ENCODE data around the gene PRAMEF25.
"Not testable (repeated sequence)": the region's sequence is repeated elsewhere in the genome, so short reads cannot be mapped to it uniquely, and the experiment has no call there.

Gene PRAMEF25

DNA sequence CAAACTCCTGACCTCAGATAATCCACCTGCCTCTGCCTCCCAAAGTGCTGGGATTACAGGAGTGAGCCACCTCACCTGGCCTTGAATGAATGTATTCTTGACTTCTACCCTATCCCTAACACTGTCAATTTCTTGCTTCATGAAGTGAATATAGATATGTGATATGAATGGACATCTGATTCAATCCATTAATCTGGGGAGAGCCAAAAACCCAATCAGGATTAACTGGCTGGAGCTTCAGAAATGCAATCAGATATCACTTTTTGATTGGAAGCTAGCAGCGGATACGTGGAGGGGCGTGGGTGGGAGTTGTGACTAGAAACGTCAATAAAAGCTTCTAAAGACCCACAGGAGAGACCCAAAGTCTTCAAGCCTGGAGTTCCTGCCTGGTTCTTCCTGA lies at the start of gene PRAMEF25:
Gene PRAMEF25 (plus strand): TSS at position 301 of the 400 bp plus-strand sequence. CDS start 2,920 bp downstream, outside the sequence.
- in situ Hi-C loops (cut with MboI; ENCODE audit: low pct_unique_long_range_greater_than_20kb, low sequenced_read_pairs); DNase-seq: not testable (repeated sequence)

DNA sequence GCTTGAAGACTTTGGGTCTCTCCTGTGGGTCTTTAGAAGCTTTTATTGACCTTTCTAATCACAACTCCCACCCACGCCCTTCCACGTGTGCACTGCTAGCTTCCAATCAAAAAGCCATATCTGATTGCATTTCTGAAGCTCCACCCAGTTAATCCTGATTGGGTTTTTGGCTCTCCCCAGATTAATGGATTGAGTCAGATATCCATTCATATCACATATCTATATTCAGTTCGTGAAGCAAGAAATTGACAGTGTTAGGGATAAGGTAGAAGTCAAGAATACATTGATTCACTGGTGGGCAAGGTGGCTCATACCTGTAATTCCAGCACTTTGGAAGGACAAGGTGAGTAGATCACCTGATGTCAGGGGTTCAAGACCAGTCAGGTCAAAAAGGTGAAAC lies 14.1 kb upstream of the PRAMEF25 start, which contains the start of gene PRAMEF27:
Gene PRAMEF27 (minus strand): TSS at position 101 of the 400 bp plus-strand sequence. CDS start 2,916 bp downstream, outside the sequence.
- in situ Hi-C loops (cut with MboI; ENCODE audit: low pct_unique_long_range_greater_than_20kb, low sequenced_read_pairs); DNase-seq: not testable (repeated sequence)

DNA sequence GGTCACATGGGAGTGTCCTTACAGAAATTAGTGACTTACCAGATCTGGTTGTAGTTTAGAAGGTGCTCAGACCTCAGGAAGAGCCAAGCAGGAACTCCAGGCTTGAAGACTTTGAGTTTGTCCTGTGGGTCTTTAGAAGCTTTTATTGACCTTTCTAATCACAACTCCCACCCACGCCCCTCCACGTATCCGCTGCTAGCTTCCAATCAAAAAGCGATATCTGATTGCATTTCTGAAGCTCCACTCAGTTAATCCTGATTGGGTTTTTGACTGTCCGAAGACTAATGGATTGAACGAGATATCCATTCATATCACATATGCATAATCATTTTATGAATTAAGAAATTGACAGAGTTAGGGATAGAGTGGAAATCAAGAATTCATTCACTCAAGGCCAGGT lies 46.2 kb downstream of the PRAMEF25 start, which contains the start of gene HNRNPCL2:
Gene HNRNPCL2 (minus strand): TSS at position 101 of the 400 bp plus-strand sequence. CDS start 454 bp downstream, outside the sequence.
- in situ Hi-C loops (cut with MboI; ENCODE audit: low pct_unique_long_range_greater_than_20kb, low sequenced_read_pairs); DNase-seq: not testable (repeated sequence)
